ENCODE measurements around the gene MRPS22.

- TF ChIP-seq CTCF (IDR thresholded peaks at IDR 0.05), result no peak
- no peak for TF ChIP-seq POLR2A (IDR thresholded peaks at IDR 0.05)
Measured at GRCh38 chr3:139299261-139300132, 44.3 kb upstream of the MRPS22 start.
